ENCODE results near the gene ARHGEF5. TPM values are rescaled to one million over a fixed set of nuclear protein-coding genes. Genes with fewer than 3 reads are reported as not detected.

Gene ARHGEF5
- polyA plus RNA-seq, 3 donors = 0.04 to 0.11 TPM; not detected in 1

DNA sequence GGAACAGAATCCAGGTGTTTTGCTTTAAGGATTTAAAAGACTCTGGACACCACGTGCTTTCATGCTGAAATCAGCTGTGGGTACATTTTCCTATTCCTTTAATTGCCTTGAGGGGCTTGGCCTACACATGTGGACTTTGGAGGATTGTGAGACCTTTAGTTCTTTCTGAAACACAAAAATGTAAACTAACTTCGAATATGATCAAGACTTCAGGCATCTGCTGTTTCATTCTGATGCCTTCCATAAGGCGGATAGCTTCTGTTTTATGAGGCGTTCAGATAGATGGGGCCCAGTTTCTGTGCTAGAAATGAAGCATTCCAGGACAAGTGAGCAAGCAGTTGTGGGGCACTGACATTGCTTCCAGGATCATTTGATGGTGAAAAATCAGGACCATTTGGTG, 49.7 kb downstream of the ARHGEF5 start:
- WGBS (ENCODE audit: insufficient coverage) = 93% methylated on average over 3 of the region's 4 CpGs
- Histone ChIP-seq H3K4me2 (replicated peaks; ENCODE audit: extremely low read depth, low read length, poor library complexity, severe bottlenecking) (no peak overlapping the region), H3K4me3 (replicated peaks in 1 of 3; ENCODE audit: low read depth in 2 of 3, low read length in 3 of 3) (no peak overlapping the region), H3K9ac (ENCODE audit: insufficient read depth, low read length, poor library complexity, severe bottlenecking) (no peak overlapping the region), H4K20me1 (ENCODE audit: insufficient read depth, low read length) (no peaks in the 10 kb centered on the region), H3K27me3 (ENCODE audit: control insufficient read depth in 2 of 2, insufficient read depth in 2 of 2, low read length in 2 of 2) (no peaks in the 10 kb centered on the region), H3K9me3 (replicated peaks in 1 of 2; ENCODE audit: control insufficient read depth in 1 of 2, insufficient read depth in 1 of 2, low read length in 2 of 2) (no peaks in the 10 kb centered on the region), H3K4me1 (ENCODE audit: control insufficient read depth in 1 of 2, insufficient read depth in 2 of 2, low read length in 2 of 2) (no peaks in the 10 kb centered on the region), H2AFZ (ENCODE audit: insufficient read depth, low read depth, low read length, poor library complexity, severe bottlenecking) (no peak overlapping the region), H3K79me2 (ENCODE audit: insufficient read depth, low read length) (no peaks in the 10 kb centered on the region), H3K27ac (ENCODE audit: low read depth in 1 of 2, low read length in 2 of 2) (no peak overlapping the region), H3K36me3 (replicated peaks in 1 of 2; ENCODE audit: control insufficient read depth in 1 of 2, insufficient read depth in 2 of 2, low read length in 2 of 2) (no peaks in the 10 kb centered on the region)
- peaks cover 3 to 6% (median 6%) of the 10 kb centered on the region in 3 donors for H3K27me3 Mint-ChIP-seq (ENCODE audit: low read depth in 3 of 3)
- no peak for DNase-seq
- no peak overlapping the region for H3K27ac Mint-ChIP-seq
- TF ChIP-seq, protein P1, sequence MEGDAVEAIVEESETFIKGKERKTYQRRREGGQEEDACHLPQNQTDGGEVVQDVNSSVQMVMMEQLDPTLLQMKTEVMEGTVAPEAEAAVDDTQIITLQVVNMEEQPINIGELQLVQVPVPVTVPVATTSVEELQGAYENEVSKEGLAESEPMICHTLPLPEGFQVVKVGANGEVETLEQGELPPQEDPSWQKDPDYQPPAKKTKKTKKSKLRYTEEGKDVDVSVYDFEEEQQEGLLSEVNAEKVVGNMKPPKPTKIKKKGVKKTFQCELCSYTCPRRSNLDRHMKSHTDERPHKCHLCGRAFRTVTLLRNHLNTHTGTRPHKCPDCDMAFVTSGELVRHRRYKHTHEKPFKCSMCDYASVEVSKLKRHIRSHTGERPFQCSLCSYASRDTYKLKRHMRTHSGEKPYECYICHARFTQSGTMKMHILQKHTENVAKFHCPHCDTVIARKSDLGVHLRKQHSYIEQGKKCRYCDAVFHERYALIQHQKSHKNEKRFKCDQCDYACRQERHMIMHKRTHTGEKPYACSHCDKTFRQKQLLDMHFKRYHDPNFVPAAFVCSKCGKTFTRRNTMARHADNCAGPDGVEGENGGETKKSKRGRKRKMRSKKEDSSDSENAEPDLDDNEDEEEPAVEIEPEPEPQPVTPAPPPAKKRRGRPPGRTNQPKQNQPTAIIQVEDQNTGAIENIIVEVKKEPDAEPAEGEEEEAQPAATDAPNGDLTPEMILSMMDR (IDR thresholded peaks at IDR 0.05) = no peak
- H3K4me3 Mint-ChIP-seq = no peak overlapping the region
- no peaks in the 10 kb centered on the region for H3K9me3 Mint-ChIP-seq
- intact Hi-C loops (cut with micrococcal nuclease) = no loop called here
- H3K36me3 Mint-ChIP-seq = no peaks in the 10 kb centered on the region
- no peaks in the 10 kb centered on the region for H3K4me1 Mint-ChIP-seq

GRCh38 chr7:144407266-144407931, 52.2 kb downstream of the ARHGEF5 start:
- H3K27me3 Mint-ChIP-seq (ENCODE audit: low read depth in 3 of 3) = peaks cover 6 to 10% (median 8%) of the 10 kb centered on the region in 3 donors

More at GRCh38 chr7:144407266-144407931, 52.2 kb downstream of the ARHGEF5 start:
- Mint-ChIP-seq H3K36me3 (no peaks in the 10 kb centered on the region), H3K4me3 (no peak overlapping the region), H3K9me3 (no peaks in the 10 kb centered on the region), H3K27ac (no peak overlapping the region), H3K4me1 (no peaks in the 10 kb centered on the region)
- Histone ChIP-seq H3K79me2 (ENCODE audit: insufficient read depth, low read length) (no peaks in the 10 kb centered on the region), H3K9me3 (replicated peaks in 1 of 2; ENCODE audit: control insufficient read depth in 1 of 2, insufficient read depth in 1 of 2, low read length in 2 of 2) (no peaks in the 10 kb centered on the region), H3K27ac (ENCODE audit: low read depth in 1 of 2, low read length in 2 of 2) (no peak overlapping the region), H3K4me2 (replicated peaks; ENCODE audit: extremely low read depth, low read length, poor library complexity, severe bottlenecking) (no peak overlapping the region), H3K4me3 (replicated peaks in 1 of 3; ENCODE audit: low read depth in 2 of 3, low read length in 3 of 3) (no peak overlapping the region), H3K36me3 (replicated peaks in 1 of 2; ENCODE audit: control insufficient read depth in 1 of 2, insufficient read depth in 2 of 2, low read length in 2 of 2) (no peaks in the 10 kb centered on the region), H3K4me1 (ENCODE audit: control insufficient read depth in 1 of 2, insufficient read depth in 2 of 2, low read length in 2 of 2) (no peaks in the 10 kb centered on the region), H3K9ac (ENCODE audit: insufficient read depth, low read length, poor library complexity, severe bottlenecking) (no peak overlapping the region), H4K20me1 (ENCODE audit: insufficient read depth, low read length) (no peaks in the 10 kb centered on the region), H3K27me3 (ENCODE audit: control insufficient read depth in 2 of 2, insufficient read depth in 2 of 2, low read length in 2 of 2) (no peaks in the 10 kb centered on the region), H2AFZ (ENCODE audit: insufficient read depth, low read depth, low read length, poor library complexity, severe bottlenecking) (no peak overlapping the region)
- TF ChIP-seq, protein P1 (IDR thresholded peaks at IDR 0.05) = no peak
- intact Hi-C loops (cut with micrococcal nuclease) = no loop called here
- no peak for DNase-seq
- 90% methylated on average over 11 of the region's 12 CpGs for WGBS (ENCODE audit: insufficient coverage)
